Measurements from ENCODE around the gene FAM170B.

DNA sequence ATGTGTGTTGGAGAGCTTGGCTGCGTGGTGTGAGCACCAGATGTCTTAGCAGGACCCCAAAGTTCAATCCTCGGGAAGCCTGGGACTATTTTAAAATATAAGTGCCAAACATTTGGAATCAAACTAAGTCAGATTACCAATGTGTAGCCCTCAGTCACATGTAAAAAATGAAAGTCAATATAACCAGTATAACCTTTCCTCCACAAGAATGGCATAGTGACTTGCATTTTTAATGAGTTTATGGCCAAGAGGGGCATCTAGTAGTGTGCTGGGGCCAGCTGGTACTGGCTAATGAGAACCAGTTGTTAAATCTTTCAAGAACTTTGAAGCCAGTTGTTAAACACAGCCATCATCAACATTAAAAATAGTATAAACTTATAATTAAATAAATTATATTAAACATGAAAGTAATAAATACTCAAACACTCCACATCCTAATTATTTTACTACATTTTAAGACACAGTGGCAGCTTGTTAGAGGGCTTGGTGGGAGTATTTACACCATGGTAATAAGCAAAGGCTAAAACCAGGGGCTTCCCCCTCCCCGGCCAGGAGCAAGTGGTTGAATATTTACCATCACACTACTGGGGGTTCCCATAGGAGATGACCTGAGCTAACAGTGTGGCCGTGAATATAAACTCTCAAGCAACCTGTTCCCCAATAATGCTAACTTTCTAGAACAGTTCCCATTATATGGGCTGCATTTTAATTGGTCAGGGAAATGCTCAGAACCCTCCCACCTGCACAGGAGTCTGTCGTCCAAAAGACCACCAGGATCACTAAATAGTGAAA lies 7.9 kb upstream of the FAM170B start:
- no peak for TF ChIP-seq POLR2A (IDR thresholded peaks at IDR 0.05)
- TF ChIP-seq, protein P1, sequence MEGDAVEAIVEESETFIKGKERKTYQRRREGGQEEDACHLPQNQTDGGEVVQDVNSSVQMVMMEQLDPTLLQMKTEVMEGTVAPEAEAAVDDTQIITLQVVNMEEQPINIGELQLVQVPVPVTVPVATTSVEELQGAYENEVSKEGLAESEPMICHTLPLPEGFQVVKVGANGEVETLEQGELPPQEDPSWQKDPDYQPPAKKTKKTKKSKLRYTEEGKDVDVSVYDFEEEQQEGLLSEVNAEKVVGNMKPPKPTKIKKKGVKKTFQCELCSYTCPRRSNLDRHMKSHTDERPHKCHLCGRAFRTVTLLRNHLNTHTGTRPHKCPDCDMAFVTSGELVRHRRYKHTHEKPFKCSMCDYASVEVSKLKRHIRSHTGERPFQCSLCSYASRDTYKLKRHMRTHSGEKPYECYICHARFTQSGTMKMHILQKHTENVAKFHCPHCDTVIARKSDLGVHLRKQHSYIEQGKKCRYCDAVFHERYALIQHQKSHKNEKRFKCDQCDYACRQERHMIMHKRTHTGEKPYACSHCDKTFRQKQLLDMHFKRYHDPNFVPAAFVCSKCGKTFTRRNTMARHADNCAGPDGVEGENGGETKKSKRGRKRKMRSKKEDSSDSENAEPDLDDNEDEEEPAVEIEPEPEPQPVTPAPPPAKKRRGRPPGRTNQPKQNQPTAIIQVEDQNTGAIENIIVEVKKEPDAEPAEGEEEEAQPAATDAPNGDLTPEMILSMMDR (IDR thresholded peaks at IDR 0.05), result no peak
